ENCODE measurements around the gene ATXN1.

ATXN1 gene

GRCh38 chr6:16753341-16753740, 7.9 kb downstream of the ATXN1 start:
- no peak overlapping the region for H3K4me3 ChIP-seq (ENCODE audit: insufficient read depth, low read length, poor library complexity, severe bottlenecking)
- no peaks in the 10 kb centered on the region for H4K20me1 ChIP-seq (ENCODE audit: low read depth, low read length)
- H3K9ac ChIP-seq (ENCODE audit: low read length), result no peak overlapping the region
- no peak overlapping the region for H2AFZ ChIP-seq (ENCODE audit: low read depth, low read length, severe bottlenecking)
- no peak overlapping the region for H3K4me2 ChIP-seq (ENCODE audit: low read depth, low read length, poor library complexity, severe bottlenecking)
- no peaks in the 10 kb centered on the region for H3K27me3 ChIP-seq (ENCODE audit: low read length)
- no peak overlapping the region for H3K27ac ChIP-seq (ENCODE audit: low read depth, low read length)
- no peak for TF ChIP-seq CTCF (IDR thresholded peaks at IDR 0.05; ENCODE audit: insufficient read depth, low read length, poor library complexity, severe bottlenecking)
- TF ChIP-seq EZH2phosphoT487 (conservative IDR thresholded peaks at IDR 0.05; ENCODE audit: low read length), result no peak
- no peaks in the 10 kb centered on the region for H3K9me2 ChIP-seq (replicated peaks; ENCODE audit: insufficient read depth, low read length)
- no peaks in the 10 kb centered on the region for H3K9me3 ChIP-seq (ENCODE audit: insufficient read depth, low read length)
- H3F3A ChIP-seq (ENCODE audit: insufficient read depth), result no peaks in the 10 kb centered on the region
- no peaks in the 10 kb centered on the region for H3K36me3 ChIP-seq (ENCODE audit: low read length)
- no peaks in the 10 kb centered on the region for H3K79me2 ChIP-seq (ENCODE audit: insufficient read depth, low read length)

- TF ChIP-seq CTCF (IDR thresholded peaks at IDR 0.05; ENCODE audit: insufficient read depth, low read length, poor library complexity, severe bottlenecking) (no peak), EZH2phosphoT487 (conservative IDR thresholded peaks at IDR 0.05; ENCODE audit: low read length) (no peak)
- H3K4me3 ChIP-seq (ENCODE audit: insufficient read depth, low read length, poor library complexity, severe bottlenecking), result no peak overlapping the region
- no peaks in the 10 kb centered on the region for H3K36me3 ChIP-seq (ENCODE audit: low read length)
- no peak overlapping the region for H3K4me2 ChIP-seq (ENCODE audit: low read depth, low read length, poor library complexity, severe bottlenecking)
- no peak overlapping the region for H3K27ac ChIP-seq (ENCODE audit: low read depth, low read length)
- no peaks in the 10 kb centered on the region for H3K79me2 ChIP-seq (ENCODE audit: insufficient read depth, low read length)
- no peak overlapping the region for H2AFZ ChIP-seq (ENCODE audit: low read depth, low read length, severe bottlenecking)
- H3K27me3 ChIP-seq (ENCODE audit: low read length), result no peaks in the 10 kb centered on the region
- H3K9me2 ChIP-seq (replicated peaks; ENCODE audit: insufficient read depth, low read length), result no peaks in the 10 kb centered on the region
- H3K9me3 ChIP-seq (ENCODE audit: insufficient read depth, low read length), result no peaks in the 10 kb centered on the region
- H4K20me1 ChIP-seq (ENCODE audit: low read depth, low read length), result no peaks in the 10 kb centered on the region
- no peaks in the 10 kb centered on the region for H3F3A ChIP-seq (ENCODE audit: insufficient read depth)
- no peak overlapping the region for H3K9ac ChIP-seq (ENCODE audit: low read length)
Observed at GRCh38 chr6:16752206-16752866, 8.9 kb downstream of the ATXN1 start.

- Histone ChIP-seq H3K9ac (ENCODE audit: low read length) (no peak overlapping the region), H3K4me3 (ENCODE audit: insufficient read depth, low read length, poor library complexity, severe bottlenecking) (no peak overlapping the region), H3K79me2 (ENCODE audit: insufficient read depth, low read length) (no peaks in the 10 kb centered on the region), H3K9me2 (replicated peaks; ENCODE audit: insufficient read depth, low read length) (no peaks in the 10 kb centered on the region), H3K4me2 (ENCODE audit: low read depth, low read length, poor library complexity, severe bottlenecking) (no peak overlapping the region), H3K36me3 (ENCODE audit: low read length) (no peaks in the 10 kb centered on the region), H3K27me3 (ENCODE audit: low read length) (no peaks in the 10 kb centered on the region), H4K20me1 (ENCODE audit: low read depth, low read length) (no peaks in the 10 kb centered on the region), H3F3A (ENCODE audit: insufficient read depth) (no peaks in the 10 kb centered on the region), H2AFZ (ENCODE audit: low read depth, low read length, severe bottlenecking) (no peak overlapping the region), H3K27ac (ENCODE audit: low read depth, low read length) (no peak overlapping the region), H3K9me3 (ENCODE audit: insufficient read depth, low read length) (no peaks in the 10 kb centered on the region)
- TF ChIP-seq CTCF (IDR thresholded peaks at IDR 0.05; ENCODE audit: insufficient read depth, low read length, poor library complexity, severe bottlenecking) (no peak), EZH2phosphoT487 (conservative IDR thresholded peaks at IDR 0.05; ENCODE audit: low read length) (no peak)
Observed at GRCh38 chr6:16751251-16751946, 9.9 kb downstream of the ATXN1 start.
